Skeletal muscle satellite cell (primary cell): ENCODE data around the gene SEMA4D. TPM values are rescaled to one million over a fixed set of nuclear protein-coding genes. Genes with fewer than 3 reads are reported as not detected.

Experiments
- H3K27me3 ChIP-seq: 2 replicates; pipeline ENCODE4 v1.7.0; 2013; ENCODE audit warnings: low read length; ENCODE audit not compliant: control insufficient read depth, insufficient read depth
- H3K36me3 ChIP-seq: 2 replicates; pipeline ENCODE4 v1.7.0; 2013; ENCODE audit warnings: mild to moderate bottlenecking, control low read depth, low read length; ENCODE audit not compliant: insufficient read depth
- H3K4me1 ChIP-seq: 2 replicates; pipeline ENCODE4 v1.7.0; 2013; ENCODE audit warnings: low read length; ENCODE audit not compliant: control insufficient read depth, insufficient read depth
- H3K4me2 ChIP-seq: 2 replicates; pipeline ENCODE4 v1.7.0; 2013; ENCODE audit warnings: mild to moderate bottlenecking, low read length
- H3K4me3 ChIP-seq: 2 replicates; pipeline ENCODE4 v1.7.0; 2013; ENCODE audit warnings: low read length
- H3K9ac ChIP-seq: 2 replicates; pipeline ENCODE4 v1.7.0; 2013; ENCODE audit warnings: mild to moderate bottlenecking, low read depth, low read length, moderate library complexity
- H3K9me3 ChIP-seq: replicated peaks from 2 replicates; pipeline ENCODE4 v1.7.0; 2013; ENCODE audit warnings: mild to moderate bottlenecking, control low read depth, low read length
- total RNA-seq: library from RNA; depleted of rRNA; stranded (reverse); fragments of >200 nt; gene quantifications from 2 replicates; pipeline ENCODE4 v1.2.3, GENCODE V29; 2012; rRNA removed

The SEMA4D gene, protein sequence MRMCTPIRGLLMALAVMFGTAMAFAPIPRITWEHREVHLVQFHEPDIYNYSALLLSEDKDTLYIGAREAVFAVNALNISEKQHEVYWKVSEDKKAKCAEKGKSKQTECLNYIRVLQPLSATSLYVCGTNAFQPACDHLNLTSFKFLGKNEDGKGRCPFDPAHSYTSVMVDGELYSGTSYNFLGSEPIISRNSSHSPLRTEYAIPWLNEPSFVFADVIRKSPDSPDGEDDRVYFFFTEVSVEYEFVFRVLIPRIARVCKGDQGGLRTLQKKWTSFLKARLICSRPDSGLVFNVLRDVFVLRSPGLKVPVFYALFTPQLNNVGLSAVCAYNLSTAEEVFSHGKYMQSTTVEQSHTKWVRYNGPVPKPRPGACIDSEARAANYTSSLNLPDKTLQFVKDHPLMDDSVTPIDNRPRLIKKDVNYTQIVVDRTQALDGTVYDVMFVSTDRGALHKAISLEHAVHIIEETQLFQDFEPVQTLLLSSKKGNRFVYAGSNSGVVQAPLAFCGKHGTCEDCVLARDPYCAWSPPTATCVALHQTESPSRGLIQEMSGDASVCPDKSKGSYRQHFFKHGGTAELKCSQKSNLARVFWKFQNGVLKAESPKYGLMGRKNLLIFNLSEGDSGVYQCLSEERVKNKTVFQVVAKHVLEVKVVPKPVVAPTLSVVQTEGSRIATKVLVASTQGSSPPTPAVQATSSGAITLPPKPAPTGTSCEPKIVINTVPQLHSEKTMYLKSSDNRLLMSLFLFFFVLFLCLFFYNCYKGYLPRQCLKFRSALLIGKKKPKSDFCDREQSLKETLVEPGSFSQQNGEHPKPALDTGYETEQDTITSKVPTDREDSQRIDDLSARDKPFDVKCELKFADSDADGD
- 0.66 and 0.76 TPM in 2 replicates for total RNA-seq

DNA sequence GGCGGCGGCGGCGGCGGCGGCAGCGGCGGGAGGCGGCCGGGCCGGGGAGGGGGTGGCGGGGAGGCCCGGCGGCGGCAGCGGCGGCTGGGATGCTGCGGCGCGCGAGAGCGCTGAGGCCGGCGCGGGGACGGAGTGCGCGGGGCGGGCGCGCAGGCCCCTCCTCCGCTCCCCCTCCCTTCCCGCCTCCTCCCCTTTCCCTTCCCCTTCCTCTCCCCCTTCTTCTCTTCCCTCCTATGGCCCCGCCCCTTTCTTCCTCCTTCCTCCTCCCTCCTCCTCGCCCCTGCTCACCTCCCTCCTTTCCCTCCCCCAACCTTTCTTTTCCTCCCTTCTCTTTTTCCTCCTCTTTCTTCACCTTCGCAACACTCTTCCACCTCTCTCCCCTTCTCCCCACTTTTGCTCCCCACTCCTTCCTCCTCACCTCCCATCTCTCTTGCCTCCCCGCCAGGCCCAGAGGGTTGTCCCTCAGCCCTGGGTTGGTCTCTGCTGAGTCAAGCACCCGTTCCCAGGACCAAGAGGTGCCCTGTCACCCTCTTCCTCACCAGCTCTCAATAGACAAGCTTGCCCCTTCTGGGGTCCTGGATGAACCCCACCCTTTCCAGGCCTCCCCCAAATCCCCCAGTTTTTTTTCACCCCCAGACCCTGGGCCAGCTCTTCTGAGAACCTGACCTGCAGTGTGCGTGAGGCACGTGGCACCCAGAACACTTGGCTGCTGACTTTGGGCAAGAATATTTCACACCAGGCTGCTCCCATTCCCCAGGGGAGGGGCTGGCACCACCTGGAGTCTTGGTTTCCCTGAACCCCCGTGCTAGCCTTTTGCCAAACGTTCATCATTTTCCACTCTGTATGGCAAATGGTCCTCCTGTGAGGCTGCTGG, at the start of gene SEMA4D:
Gene SEMA4D, minus strand, starts transcription at position 136 of the 874 bp plus-strand sequence. CDS start 92,657 bp downstream, outside the sequence.
- Histone ChIP-seq H3K4me1 (no peaks in the 10 kb centered on the region), H3K36me3 (no peaks in the 10 kb centered on the region), H3K4me2 (peak within 1 kb of the TSS; percentile 69), H3K4me3 (peak within 1 kb of the TSS; percentile 39), H3K9me3 (no peaks in the 10 kb centered on the region), H3K27me3 (peaks cover 50% of the 10 kb centered on the region), H3K9ac (no peak within 1 kb of the TSS)

DNA sequence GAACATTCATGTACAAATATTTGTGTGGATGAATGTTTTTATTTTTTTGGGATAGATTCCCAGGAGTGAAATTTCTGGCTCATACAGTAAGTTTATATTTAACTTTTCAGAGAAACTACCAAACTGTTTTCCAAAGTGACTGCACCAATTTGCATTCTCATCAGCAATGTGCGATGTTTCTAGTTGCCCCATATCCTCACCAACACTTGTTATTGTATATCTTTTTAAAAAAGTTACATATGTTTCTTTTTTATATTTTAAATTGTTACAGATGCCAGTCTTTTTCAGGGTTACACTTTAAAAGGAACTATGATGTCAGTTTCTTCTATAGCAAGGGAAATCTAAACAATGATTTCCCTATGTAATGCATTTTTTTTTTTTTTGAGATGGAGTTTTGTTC, 49.1 kb upstream of the SEMA4D start:
- H3K9ac ChIP-seq: no peak overlapping the region
- H3K4me2 ChIP-seq: no peak overlapping the region
- H3K36me3 ChIP-seq: no peaks in the 10 kb centered on the region
- no peaks in the 10 kb centered on the region for H3K4me1 ChIP-seq
- no peak overlapping the region for H3K4me3 ChIP-seq
- no peaks in the 10 kb centered on the region for H3K9me3 ChIP-seq
- H3K27me3 ChIP-seq: peaks cover 10% of the 10 kb centered on the region

DNA sequence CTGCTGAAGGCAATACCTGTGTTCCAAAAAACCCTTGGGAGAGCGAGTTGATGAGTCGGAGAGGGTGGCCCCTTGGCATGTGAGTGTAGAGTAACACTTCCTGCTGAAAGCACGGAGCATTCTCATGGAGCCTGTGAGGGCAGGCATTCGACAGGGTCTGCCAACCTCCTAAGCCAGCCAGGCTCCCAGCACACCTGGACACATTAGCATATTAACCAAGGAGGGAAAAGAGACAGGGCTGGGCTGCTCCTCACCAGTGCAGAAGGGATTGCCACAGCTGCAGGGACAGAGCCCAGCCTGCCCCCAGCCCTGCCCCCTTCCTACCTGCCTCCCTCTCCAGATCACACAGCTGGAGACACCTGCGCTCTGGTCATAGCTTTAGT, 46.4 kb upstream of the SEMA4D start:
- no peak overlapping the region for H3K4me3 ChIP-seq
- H3K9me3 ChIP-seq: no peaks in the 10 kb centered on the region
- H3K36me3 ChIP-seq: no peaks in the 10 kb centered on the region
- H3K4me1 ChIP-seq: no peaks in the 10 kb centered on the region
- no peak overlapping the region for H3K4me2 ChIP-seq
- H3K27me3 ChIP-seq: peaks cover 10% of the 10 kb centered on the region
- H3K9ac ChIP-seq: no peak overlapping the region

DNA sequence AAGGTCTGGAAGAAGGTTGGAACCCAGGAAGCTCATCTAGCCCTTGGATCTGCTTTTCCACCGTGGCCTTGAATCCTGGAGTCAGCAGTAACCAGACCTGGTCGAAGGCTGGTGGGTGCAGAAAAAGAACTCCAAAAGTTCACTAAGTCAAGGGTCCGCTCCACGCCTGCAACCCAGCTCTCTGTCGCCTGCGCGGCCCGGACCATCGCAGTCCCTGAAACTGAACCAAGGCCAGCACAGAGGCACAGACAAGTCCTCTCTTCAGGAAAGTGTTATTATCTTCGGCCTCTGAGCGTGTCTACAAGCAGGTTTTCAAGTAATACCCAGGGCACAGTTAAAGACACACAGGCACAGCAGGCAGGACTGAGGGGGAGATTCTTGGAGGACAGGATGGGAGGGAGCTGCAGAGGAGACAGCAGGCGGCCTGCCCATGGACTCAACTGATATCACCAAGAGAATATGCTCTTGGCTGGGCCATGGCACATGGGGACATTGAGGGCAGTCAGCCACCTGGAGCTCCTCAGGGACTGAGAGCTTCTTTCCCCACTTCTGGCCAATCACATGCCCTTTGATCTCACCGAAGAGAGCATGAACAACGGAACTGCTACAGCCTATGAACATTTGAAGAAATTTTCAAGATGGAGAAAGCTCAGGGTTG, 45.8 kb upstream of the SEMA4D start:
- Histone ChIP-seq H3K9me3 (no peaks in the 10 kb centered on the region), H3K4me3 (no peak overlapping the region), H3K9ac (no peak overlapping the region), H3K27me3 (peaks cover 10% of the 10 kb centered on the region), H3K36me3 (no peaks in the 10 kb centered on the region), H3K4me2 (no peak overlapping the region), H3K4me1 (no peaks in the 10 kb centered on the region)

DNA sequence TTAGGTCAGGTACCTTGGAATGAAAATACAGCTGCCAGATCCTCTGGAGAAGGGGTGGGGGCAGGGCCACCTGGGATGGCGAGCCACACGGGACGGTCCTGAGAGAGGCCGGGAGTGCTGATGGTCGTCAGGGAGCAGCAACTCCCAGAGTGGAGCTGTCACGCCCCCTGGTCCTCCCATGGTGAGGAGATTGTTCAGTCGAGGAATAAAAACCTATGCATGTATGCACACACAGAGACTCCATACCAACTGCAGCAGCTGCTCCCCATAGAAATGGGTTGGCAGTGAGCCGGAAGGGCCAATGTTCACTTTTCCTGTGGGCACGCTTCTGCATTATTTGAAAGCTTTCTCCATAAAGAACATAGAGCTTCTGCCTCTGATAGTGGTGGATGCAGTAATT, 45.2 kb upstream of the SEMA4D start:
- H3K4me2 ChIP-seq: no peak overlapping the region
- no peaks in the 10 kb centered on the region for H3K4me1 ChIP-seq
- H3K9ac ChIP-seq: no peak overlapping the region
- no peaks in the 10 kb centered on the region for H3K36me3 ChIP-seq
- H3K4me3 ChIP-seq: no peak overlapping the region
- H3K27me3 ChIP-seq: peaks cover 10% of the 10 kb centered on the region
- H3K9me3 ChIP-seq: no peaks in the 10 kb centered on the region

DNA sequence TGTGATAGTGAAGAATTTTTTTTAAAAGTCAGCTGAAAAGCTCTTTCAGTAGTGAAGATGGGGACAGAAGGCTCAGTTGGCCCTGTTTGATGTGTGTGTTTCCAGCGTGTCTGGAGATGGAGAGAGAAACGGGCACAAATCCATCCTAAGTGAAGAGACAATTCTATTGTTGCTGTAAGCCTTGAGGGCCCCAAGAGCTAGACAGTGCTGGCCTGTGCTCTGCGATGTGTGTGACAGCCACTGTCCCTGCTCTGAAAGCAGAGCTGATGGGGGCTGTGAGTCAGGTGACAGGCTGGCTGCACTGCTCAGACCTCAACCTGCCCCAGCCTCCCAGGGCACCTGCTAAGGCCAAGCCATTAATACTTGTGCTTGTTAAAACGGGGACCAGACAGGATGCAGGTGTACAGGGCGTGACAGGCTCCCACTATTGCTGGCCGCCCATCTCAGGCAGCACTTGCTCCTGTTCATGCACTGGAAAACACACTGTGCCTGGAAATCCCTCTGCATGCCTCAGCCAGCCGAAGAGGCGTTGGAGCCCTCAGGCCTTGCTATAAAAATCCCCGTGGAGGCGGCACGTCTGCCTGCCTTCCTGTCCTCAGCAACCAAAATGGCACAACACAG, 44.6 kb upstream of the SEMA4D start:
- Histone ChIP-seq H3K9ac (no peak overlapping the region), H3K4me2 (no peak overlapping the region), H3K36me3 (no peaks in the 10 kb centered on the region), H3K4me3 (no peak overlapping the region), H3K9me3 (no peaks in the 10 kb centered on the region), H3K4me1 (no peaks in the 10 kb centered on the region), H3K27me3 (peaks cover 10% of the 10 kb centered on the region)

DNA sequence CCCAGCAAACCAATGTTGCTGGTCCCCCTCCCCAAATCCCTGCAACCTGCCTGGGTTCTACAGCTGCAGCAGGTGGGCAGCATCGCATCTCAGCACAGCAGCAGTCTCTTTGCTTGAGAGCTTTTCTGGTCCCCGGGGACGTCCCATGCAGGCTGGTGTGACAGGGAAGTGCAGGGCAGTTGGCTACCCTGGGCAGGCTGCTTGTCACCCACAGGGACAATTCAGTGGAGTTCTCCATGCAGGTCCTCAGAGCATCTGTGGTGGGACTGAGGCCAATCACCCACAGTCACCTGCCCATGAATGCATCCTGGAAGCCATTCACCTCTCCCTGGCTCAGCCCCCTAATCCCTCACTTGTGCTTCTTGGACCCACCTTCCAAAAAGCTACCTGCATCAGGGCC, 43.9 kb upstream of the SEMA4D start:
- H3K36me3 ChIP-seq: no peaks in the 10 kb centered on the region

DNA sequence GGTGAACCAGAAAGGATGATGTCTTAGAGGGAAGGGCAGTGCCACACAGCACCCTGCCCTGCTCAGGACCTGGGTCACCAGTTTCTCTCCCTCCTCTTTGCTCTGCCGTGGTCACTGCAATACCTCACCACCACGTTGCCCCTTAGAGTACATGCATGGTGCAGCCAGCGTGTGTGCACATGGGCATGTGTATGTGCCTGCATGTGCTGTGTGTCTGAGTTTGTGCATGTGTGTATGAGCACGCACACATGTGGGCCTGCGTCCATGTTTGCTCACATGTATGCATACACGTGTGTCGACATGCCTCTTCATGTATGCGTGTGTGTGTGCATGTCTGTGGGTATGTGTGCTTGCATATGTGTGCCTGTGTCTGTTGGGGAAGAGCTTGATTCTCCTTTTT, 41.5 kb upstream of the SEMA4D start:
- Histone ChIP-seq H3K9me3 (no peaks in the 10 kb centered on the region), H3K4me3 (no peak overlapping the region), H3K4me2 (no peak overlapping the region), H3K4me1 (no peaks in the 10 kb centered on the region), H3K36me3 (no peaks in the 10 kb centered on the region), H3K27me3 (peaks cover 10% of the 10 kb centered on the region), H3K9ac (no peak overlapping the region)

More for the DNA sequence above, 43.9 kb upstream of the SEMA4D start:
- Histone ChIP-seq H3K4me3 (no peak overlapping the region), H3K9ac (no peak overlapping the region), H3K9me3 (no peaks in the 10 kb centered on the region), H3K4me2 (no peak overlapping the region), H3K4me1 (no peaks in the 10 kb centered on the region), H3K27me3 (peaks cover 10% of the 10 kb centered on the region)

DNA sequence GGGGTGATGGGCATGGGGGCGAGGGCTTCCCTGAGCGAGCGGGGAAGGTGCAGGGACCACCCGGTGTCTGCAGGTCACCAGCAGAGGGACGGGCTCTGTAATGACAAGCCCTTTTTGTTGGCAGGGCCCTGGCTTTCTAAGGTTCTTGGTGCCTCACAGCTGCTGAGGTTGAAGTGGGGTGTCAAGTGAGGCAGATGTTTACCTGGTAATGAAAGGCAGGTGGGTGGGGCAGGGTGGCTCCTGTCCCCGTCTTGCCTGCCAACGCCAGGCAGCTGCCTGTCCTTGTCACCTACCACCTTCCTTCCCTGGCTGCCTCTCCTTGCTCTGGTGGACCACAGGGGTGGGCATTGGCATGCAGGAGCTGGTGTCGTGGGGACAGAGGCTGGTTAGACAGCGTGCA, 41.0 kb upstream of the SEMA4D start:
- H3K4me1 ChIP-seq: no peaks in the 10 kb centered on the region
- no peak overlapping the region for H3K9ac ChIP-seq
- no peak overlapping the region for H3K4me3 ChIP-seq
- no peak overlapping the region for H3K4me2 ChIP-seq
- no peaks in the 10 kb centered on the region for H3K9me3 ChIP-seq
- H3K27me3 ChIP-seq: peaks cover 11% of the 10 kb centered on the region
- H3K36me3 ChIP-seq: no peaks in the 10 kb centered on the region

DNA sequence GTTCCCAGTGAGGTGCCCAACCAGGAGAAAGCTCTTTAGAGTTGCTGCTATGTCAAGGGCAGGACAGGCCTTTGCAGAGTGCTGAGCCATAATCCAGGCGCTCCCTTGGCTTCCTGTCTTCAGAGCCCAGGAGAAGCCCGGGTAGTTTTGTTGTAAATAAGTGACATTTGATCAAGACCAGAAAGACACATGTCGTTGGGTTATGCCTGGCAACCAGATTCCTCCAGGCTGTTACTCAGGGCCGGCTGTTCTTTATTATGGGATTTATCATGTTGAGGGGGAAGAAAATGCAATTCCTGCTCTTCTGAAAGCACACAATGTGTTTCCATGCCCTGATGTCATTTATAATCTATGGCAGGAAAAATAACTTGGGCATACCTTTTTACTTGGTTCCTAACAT, 39.3 kb upstream of the SEMA4D start:
- Histone ChIP-seq H3K4me2 (no peak overlapping the region), H3K9ac (no peak overlapping the region), H3K4me1 (no peaks in the 10 kb centered on the region), H3K36me3 (no peaks in the 10 kb centered on the region), H3K9me3 (no peaks in the 10 kb centered on the region), H3K27me3 (peaks cover 7% of the 10 kb centered on the region), H3K4me3 (no peak overlapping the region)
